Stimulated activated CD8-positive, alpha-beta memory T cell treated with anti-CD3 and anti-CD28 coated beads, Interleukin-4, amount 100 ng/mL, for 4 hours (primary cell): Measurements from ENCODE around the gene ADAM20.
"Not testable (repeated sequence)": the region's sequence is repeated elsewhere in the genome, so short reads cannot be mapped to it uniquely, and the experiment has no call there.

ENCODE experiments used
- DNase-seq, 2 donors: peaks; one replicate each; pipeline ENCODE4 v3.0.0-alpha.2; 2020; ENCODE audit warnings: low read depth in 2 of 2, low spot score in 1 of 2

The ADAM20 gene

DNA sequence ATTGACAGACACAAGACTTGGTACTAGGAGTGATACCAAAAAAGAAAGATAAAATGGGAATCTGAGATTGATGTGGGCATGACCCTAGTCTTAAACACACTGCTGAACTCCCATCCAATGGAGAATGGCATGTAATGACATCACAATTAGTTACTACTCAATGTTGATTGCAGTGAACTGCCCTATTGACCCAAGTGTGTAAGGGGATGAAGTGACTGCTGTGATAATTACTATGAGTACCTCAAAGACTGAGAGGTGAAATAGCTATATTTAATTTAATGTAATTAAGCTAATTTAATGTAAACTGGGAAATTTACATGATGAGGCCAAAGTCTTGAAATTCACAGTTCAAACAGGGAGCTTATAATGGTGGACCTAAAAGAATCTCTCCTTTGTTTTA, at the start of gene ADAM20:
ADAM20 (minus strand) TSS at position 101 of the 400 bp plus-strand sequence. CDS start 10,247 bp downstream, outside the sequence.
- no peak for DNase-seq

DNA sequence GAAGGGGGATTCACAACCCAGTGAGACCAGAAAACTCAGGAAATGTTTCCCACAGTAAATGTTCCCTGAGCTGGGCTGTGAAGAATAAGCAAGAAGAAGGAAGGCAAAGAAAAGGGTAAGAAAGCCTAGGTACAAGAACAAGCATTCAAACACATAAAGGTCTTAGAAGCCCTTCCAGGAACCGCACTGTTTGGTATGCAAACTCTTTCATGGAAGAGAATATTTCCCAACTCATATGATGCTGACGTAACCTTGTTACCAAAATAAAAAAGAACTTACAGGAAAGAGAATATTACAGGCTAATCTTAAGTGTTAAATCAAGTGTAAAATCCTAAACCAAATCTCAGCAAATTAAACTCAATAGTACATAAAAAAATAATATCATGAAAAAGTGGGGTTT, 42.1 kb upstream of the ADAM20 start:
- DNase-seq, result no peak

DNA sequence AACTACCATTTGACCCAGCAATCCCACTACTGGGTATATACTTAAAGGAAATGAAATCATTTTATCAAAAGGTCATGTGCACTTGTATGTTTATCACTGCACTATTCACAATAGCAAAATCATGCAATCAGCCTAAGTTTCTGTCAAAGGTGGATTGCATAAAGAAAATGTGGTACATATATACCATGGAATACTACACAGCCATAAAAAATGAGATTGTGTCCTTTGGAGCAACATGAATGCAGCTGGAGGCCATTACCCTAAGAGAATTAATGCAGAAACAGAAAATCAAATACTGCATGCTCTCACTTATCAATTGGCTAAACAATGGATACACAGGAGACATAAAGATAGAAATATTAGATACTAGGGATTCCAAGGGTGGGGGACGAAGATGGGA, 38.2 kb upstream of the ADAM20 start:
- no peak for DNase-seq

DNA sequence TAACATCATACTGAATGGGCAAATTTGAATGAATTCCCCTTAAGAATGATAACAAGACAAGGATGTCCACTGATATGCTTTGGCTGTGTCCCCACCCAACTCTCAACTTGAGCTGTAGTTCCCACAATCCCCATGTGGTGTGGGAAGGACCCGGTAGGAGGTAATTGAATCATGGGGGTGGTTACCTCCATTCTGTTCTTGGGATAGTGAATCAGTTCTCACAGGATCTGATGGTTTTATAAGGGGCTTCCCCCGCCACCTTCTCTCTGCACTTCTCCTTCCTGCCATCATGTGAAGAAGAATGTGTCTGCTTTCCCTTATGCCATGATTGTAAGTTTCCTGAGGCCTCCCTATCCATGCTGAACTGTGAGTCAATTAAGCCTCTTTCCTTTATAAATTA, 36.3 kb upstream of the ADAM20 start:
- DNase-seq, result no peak

DNA sequence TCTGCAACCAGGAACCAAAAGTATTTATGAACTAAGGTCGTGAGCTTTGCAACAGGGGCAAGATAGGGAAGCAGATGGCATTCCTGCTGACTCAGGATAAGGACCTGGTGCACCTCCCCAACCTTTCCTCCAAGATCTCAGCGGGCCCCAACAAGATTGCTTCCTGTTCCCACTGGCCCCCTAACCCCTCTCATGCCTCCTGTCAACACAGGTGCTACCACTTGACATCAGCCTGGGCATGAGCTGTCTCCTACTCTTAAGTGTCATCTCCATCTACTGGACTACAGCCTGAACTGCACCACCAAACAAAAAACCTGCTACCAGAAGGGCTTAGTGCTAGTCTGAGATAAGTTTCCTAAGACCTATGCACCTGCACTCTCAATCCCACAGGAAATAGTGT, 33.0 kb upstream of the ADAM20 start:
- DNase-seq, result no peak

- DNase-seq, result no peak
These were observed 29.1 kb upstream of the ADAM20 start for GRCh38 chr14:70563869-70564268.

DNA sequence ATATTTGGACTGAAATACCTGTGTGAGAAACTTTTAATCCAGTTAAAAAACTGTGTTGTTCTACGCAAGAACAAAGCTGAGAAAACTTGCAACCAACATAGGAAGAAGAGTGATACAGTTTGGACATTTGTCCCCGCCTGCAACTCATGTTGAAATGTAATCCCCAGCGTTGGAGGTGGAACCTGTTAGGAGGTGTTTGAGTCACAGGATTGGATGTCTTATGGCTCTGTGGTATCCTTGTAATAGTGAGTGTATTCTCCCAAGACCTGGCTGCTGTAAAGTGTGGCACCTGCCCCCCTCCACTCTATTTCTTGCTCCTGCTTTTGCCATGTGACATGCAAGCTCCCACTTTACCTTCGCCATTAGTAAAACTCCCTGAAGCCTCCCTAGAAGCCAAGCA, 28.6 kb upstream of the ADAM20 start:
- DNase-seq, result no peak

GRCh38 chr14:70558356-70558755, 23.6 kb upstream of the ADAM20 start:
- DNase-seq, result no peak

DNA sequence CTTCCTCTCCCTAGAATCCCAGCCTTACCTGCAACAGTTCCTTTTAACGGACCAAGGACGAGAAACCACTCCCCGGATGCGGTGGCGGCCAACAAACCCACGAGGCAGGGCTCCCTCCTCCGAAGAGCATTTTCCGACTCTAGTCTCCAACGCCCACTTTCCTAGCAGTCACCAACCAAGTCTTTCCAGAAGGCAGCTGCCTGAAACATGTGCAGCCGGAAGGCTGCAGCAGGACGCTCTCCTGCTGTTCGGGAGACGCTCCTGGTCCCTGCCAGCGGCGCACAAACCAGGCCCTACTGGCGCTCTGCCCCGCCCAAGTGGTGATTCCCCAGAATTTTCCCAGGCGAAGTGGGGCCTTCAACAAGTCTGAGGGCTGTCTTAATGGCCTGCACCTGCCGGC, 21.1 kb upstream of the ADAM20 start:
- DNase-seq, result no peak

DNA sequence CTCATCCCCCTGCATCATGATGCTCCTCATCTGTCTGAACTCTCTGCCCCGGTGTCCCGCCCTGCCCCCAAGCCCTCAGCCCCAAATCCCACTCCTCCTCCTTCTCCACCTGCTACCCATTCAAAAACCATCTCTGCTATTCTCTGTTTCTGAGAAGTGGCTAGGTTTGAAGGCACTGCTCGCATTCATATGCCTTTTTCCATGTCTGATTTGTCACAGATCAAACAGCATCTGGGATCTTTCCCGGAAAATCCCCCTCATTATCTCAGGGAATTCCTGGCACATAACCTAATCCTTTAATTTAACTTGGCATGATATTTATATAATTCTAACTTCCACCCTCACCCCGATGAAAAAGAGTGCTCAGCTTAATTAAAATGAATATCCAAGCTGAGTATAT, 3.3 kb upstream of the ADAM20 start:
- no peak for DNase-seq

DNA sequence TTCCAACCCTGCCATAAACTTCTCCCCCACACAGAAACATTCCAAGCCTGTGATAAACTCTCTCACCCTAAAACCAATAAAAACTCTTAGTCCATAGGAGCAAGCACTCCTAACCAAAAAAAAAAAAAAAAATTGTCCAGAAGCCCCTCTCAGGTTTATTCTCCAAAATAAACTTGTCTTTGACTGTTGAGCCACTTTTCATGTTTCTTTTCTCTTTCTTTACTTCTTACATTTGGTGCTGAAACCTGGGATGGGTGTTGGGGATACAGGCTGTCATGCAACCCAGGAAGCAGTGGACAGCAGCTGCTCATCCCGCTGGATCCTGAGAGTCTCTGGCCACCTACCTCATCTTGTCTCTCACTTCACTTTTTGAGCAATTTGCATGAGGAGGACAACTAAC, 2.0 kb upstream of the ADAM20 start:
- no peak for DNase-seq

DNA sequence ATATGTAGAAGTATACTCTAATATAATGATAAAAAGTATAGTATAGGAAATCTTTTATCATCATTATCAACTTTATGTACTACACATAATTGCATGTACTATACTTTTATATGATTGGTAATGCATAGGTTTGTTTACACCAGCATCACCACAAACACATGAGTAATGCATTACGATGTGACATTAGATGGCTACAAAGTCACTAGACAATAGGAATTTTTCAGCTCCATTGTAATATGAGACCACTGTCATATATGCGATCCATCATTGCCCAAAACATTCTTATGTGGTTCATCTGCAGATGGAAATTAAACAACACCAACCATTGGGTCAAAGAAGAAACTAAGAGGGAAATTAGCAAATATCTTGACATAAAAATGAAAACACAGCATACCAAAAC, 4.4 kb downstream of the ADAM20 start:
- DNase-seq, result no peak

- DNase-seq, result no peak
These were observed 7.2 kb downstream of the ADAM20 start for GRCh38 chr14:70527501-70528105.

GRCh38 chr14:70525691-70526090, 9.1 kb downstream of the ADAM20 start:
- no peak for DNase-seq

GRCh38 chr14:70515811-70516210, 19.0 kb downstream of the ADAM20 start:
- no peak for DNase-seq

DNA sequence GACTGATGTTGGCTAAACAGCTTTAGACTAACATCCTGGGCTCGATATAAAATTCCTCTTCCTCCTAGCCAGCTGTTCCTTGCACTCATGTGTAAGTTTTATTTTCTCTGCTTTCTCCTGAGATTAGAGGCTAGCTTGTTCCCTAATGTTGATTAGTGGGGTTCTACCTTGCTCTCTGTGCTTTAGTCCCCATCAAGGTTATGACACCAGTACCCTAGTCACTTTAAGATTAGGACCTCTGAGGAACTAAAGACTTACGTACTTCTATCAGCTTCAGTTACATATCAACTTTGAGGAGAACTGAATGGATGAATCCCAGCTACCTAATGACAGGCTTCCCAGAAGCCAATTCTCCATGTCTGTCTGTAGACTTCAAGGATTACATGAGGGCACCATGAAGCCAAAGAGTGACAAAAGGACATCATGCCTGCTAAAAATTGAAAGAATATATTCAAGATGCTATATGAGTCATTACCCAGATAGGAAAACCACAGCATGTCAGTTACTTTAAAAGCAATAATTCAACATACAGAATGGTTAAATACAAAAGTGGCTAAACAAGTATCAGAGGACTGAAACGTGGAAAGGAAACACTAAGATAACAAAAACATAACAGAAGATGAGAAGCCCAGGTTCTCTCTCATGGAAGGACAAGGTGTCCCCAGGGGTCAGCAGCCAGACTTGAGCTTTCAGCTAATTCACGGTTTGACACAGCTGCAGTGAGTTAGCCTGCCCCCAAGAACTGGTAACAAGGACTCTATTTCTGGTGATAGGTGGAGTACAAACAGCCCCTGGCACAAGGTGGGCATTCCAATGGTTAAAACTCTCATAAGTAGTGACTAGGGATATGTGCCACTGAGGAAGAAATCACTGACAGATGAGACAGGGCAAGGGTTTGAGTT, 20.4 kb downstream of the ADAM20 start:
- no peak for DNase-seq

DNA sequence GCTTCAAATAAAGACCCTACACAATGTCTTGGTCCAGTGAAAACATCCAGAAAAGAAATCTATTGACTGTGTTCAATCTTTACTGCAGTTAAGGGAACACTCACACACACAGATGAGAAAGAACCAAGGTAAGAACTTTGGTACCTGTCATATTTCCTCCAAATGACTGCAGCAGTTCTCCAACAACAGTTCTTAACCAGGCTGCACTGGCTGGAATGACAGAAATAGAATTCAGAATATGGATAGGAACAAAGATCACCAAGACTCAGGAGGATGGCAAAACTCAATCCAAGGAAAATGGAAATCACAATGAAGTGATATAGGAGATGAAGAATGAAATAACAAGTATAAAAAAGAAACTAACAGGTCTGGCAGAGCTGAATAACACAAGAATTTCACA, 36.6 kb downstream of the ADAM20 start:
- DNase-seq, result no peak

GRCh38 chr14:70489579-70490200, 45.1 kb downstream of the ADAM20 start:
- DNase-seq, result no peak

- not testable (repeated sequence) for DNase-seq
These were observed 57.3 kb downstream of the ADAM20 start for GRCh38 chr14:70477356-70478105.

DNA sequence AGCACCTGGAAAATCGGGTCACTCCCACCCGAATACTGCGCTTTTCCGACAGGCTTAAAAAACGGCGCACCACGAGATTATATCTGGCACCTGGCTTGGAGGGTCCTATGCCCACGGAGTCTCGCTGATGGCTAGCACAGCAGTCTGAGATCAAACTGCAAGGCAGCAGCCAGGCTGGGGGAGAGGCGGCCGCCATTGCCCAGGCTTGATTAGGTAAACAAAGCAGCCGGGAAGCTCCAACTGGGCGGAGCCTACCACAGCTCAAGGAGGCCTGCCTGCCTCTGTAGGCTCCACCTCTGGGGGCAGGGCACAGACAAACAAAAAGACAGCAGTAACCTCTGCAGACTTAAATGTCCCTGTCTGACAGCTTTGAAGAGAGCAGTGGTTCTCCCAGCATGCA, 59.3 kb downstream of the ADAM20 start:
- not testable (repeated sequence) for DNase-seq

DNA sequence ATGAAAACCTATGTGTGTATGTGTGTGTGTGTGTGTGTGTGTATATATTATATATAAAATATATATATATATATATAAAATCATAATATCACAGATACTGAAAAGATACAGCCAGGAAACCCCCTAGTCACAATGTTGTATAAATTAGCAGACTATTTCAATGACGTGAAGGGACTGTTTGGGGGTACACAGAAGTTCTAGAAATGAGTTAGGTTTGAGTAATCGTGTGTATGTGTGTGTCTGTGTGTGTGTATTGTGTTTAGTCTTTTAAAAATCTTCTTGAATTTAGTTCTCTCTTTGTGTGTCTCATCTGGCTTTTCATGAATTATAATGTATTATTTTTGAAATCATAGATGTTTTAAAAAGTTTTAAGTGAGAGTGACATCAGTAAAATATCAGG, 61.0 kb downstream of the ADAM20 start:
- no peak for DNase-seq
